Right lobe of liver (tissue), 4 donors: ENCODE measurements around the gene RMRP.
"Not testable (repeated sequence)": the region's sequence is repeated elsewhere in the genome, so short reads cannot be mapped to it uniquely, and the experiment has no call there.

ENCODE experiments used
- POLR2A ChIP-seq: fragments of 450-650 bp; IDR thresholded peaks from one replicate; pipeline ENCODE4 v1.6.1; 2017; ENCODE audit warnings: antibody characterized with exemption, mild to moderate bottlenecking
- TF ChIP-seq, protein P1 (sequence below), 4 donors: fragments of 200-600 bp in 3 of 4; fragments of 450-650 bp in 1 of 4; IDR thresholded peaks; one replicate each; pipeline versions ENCODE4 v1.5.1 to v1.8.0; 2016 to 2022; ENCODE audit warnings: antibody characterized with exemption in 4 of 4, mild to moderate bottlenecking in 2 of 4
- donor health status: DM: no; HTN: no; CAD: no.
- donor health status: DM: no; HTN: no; CAD: no.
- donor health status: DM: no; HTN: yes; CAD: no.

DNA sequence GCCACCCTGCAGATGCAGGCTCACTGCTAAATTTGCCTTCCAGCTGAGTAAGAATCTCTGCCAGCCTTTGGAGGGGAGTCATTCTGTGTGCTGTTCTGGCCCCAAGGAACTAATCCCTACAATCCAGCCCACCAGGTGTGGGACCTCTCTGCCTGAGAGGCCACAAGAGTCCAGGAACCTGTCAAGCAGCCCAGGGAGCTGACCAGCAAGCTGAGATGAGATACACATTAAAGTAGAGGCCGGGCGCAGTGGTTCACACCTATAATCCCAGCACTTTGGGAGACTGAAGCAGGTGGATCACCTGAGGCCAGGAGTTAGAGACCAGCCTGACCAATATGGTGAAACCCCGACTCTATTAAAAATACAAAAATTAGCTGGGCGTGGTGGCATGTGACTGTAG is 45.8 kb downstream of the RMRP start:
- TF ChIP-seq, protein P1, sequence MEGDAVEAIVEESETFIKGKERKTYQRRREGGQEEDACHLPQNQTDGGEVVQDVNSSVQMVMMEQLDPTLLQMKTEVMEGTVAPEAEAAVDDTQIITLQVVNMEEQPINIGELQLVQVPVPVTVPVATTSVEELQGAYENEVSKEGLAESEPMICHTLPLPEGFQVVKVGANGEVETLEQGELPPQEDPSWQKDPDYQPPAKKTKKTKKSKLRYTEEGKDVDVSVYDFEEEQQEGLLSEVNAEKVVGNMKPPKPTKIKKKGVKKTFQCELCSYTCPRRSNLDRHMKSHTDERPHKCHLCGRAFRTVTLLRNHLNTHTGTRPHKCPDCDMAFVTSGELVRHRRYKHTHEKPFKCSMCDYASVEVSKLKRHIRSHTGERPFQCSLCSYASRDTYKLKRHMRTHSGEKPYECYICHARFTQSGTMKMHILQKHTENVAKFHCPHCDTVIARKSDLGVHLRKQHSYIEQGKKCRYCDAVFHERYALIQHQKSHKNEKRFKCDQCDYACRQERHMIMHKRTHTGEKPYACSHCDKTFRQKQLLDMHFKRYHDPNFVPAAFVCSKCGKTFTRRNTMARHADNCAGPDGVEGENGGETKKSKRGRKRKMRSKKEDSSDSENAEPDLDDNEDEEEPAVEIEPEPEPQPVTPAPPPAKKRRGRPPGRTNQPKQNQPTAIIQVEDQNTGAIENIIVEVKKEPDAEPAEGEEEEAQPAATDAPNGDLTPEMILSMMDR (IDR thresholded peaks at IDR 0.05): not testable (repeated sequence)
- TF ChIP-seq POLR2A: not testable (repeated sequence)
